Measurements from ENCODE around the gene RAB30.

GRCh38 chr11:83007477-83007876 lies 64.2 kb downstream of the RAB30 start:
- TF ChIP-seq ZNF274 (IDR thresholded peaks at IDR 0.05; ENCODE audit: low read depth, low read length) (no peak), YY1 (IDR thresholded peaks at IDR 0.05; ENCODE audit: insufficient read depth, insufficient read length) (no peak), SUZ12 (IDR thresholded peaks at IDR 0.05; ENCODE audit: extremely low read depth, insufficient read depth, insufficient read length) (no peak)

Measured in NT2/D1 (cell line).